ENCODE measurements around the gene DGAT2. TPM values are rescaled to one million over a fixed set of nuclear protein-coding genes. Genes with fewer than 3 reads are reported as not detected.
"Not testable (repeated sequence)": the region's sequence is repeated elsewhere in the genome, so short reads cannot be mapped to it uniquely, and the experiment has no call there.

The DGAT2 gene
- total and polyA plus RNA-seq, 5 donors from 2014 or later = 0.17 to 0.47 (median 0.42) TPM; not detected in 2

- Histone ChIP-seq H3K27me3 (ENCODE audit: control insufficient read depth, insufficient read depth, low read length) (peaks cover 18% of the 10 kb centered on the region), H3K4me3 (ENCODE audit: low read depth, low read length) (no peak overlapping the region), H3K4me1 (ENCODE audit: control insufficient read depth, insufficient read depth, low read length, poor library complexity, severe bottlenecking) (no peaks in the 10 kb centered on the region), H3K9me3 (ENCODE audit: control insufficient read depth in 2 of 2, low read length in 2 of 2) (no peaks in the 10 kb centered on the region), H3K27ac (ENCODE audit: insufficient read depth, low read length, poor library complexity, severe bottlenecking) (no peak overlapping the region), H3K36me3 (ENCODE audit: control insufficient read depth, insufficient read depth, low read length) (no peaks in the 10 kb centered on the region)
- ATAC-seq (ENCODE audit: low read depth in 2 of 2) (no peak), DNase-seq (no peak)
- Mint-ChIP-seq H3K27me3 (peaks cover 36% of the 10 kb centered on the region), H3K4me1 (no peaks in the 10 kb centered on the region), H3K9me3 (no peaks in the 10 kb centered on the region), H3K36me3 (no peaks in the 10 kb centered on the region), H3K27ac (no peak overlapping the region), H3K4me3 (no peak overlapping the region)
These were observed 27.9 kb upstream of the DGAT2 start for GRCh38 chr11:75740681-75741080.

- not testable (repeated sequence) for H3K4me3 Mint-ChIP-seq, DNase-seq, H3K27ac Mint-ChIP-seq
These were observed 25.4 kb upstream of the DGAT2 start for GRCh38 chr11:75743159-75743558.

GRCh38 chr11:75743711-75744563, 24.6 kb upstream of the DGAT2 start:
- H3K4me3 Mint-ChIP-seq = no peak overlapping the region
- no peaks in the 10 kb centered on the region for H3K36me3 ChIP-seq (ENCODE audit: control insufficient read depth, insufficient read depth, low read length)
- H3K36me3 Mint-ChIP-seq = no peaks in the 10 kb centered on the region
- no peaks in the 10 kb centered on the region for H3K4me1 ChIP-seq (ENCODE audit: control insufficient read depth, insufficient read depth, low read length, poor library complexity, severe bottlenecking)
- H3K27me3 Mint-ChIP-seq = peaks cover 43% of the 10 kb centered on the region
- no peak overlapping the region for H3K27ac Mint-ChIP-seq
- H3K9me3 Mint-ChIP-seq = peaks cover 0 to 5% (median 0%) of the 10 kb centered on the region in 7 donors
- no peaks in the 10 kb centered on the region for H3K9me3 ChIP-seq (ENCODE audit: control insufficient read depth in 2 of 2, low read length in 2 of 2)
- no peak overlapping the region for H3K4me3 ChIP-seq (ENCODE audit: low read depth, low read length)
- no peak for DNase-seq
- H3K27ac ChIP-seq (ENCODE audit: insufficient read depth, low read length, poor library complexity, severe bottlenecking) = no peak overlapping the region
- no peak for ATAC-seq (ENCODE audit: low read depth in 2 of 2)
- H3K27me3 ChIP-seq (ENCODE audit: control insufficient read depth, insufficient read depth, low read length) = peaks cover 18% of the 10 kb centered on the region
- peaks cover 0 to 5% (median under 1%) of the 10 kb centered on the region in 4 donors for H3K4me1 Mint-ChIP-seq

More at GRCh38 chr11:75743159-75743558, 25.4 kb upstream of the DGAT2 start:
- not testable (repeated sequence) for H3K4me1 Mint-ChIP-seq; H3K36me3 ChIP-seq (ENCODE audit: control insufficient read depth, insufficient read depth, low read length); H3K9me3 Mint-ChIP-seq; H3K4me3 ChIP-seq (ENCODE audit: low read depth, low read length); H3K27ac ChIP-seq (ENCODE audit: insufficient read depth, low read length, poor library complexity, severe bottlenecking); H3K9me3 ChIP-seq (ENCODE audit: control insufficient read depth in 2 of 2, low read length in 2 of 2); ATAC-seq (ENCODE audit: low read depth in 2 of 2); H3K4me1 ChIP-seq (ENCODE audit: control insufficient read depth, insufficient read depth, low read length, poor library complexity, severe bottlenecking); H3K36me3 Mint-ChIP-seq
- peaks cover 47% of the 10 kb centered on the region for H3K27me3 Mint-ChIP-seq
- peaks cover 18% of the 10 kb centered on the region for H3K27me3 ChIP-seq (ENCODE audit: control insufficient read depth, insufficient read depth, low read length)

GRCh38 chr11:75745807-75746206, 22.8 kb upstream of the DGAT2 start:
- H3K27ac ChIP-seq (ENCODE audit: insufficient read depth, low read length, poor library complexity, severe bottlenecking) = no peak overlapping the region
- H3K4me1 ChIP-seq (ENCODE audit: control insufficient read depth, insufficient read depth, low read length, poor library complexity, severe bottlenecking) = no peaks in the 10 kb centered on the region
- H3K9me3 Mint-ChIP-seq = peaks cover 0 to 5% (median 0%) of the 10 kb centered on the region in 7 donors
- no peaks in the 10 kb centered on the region for H3K36me3 Mint-ChIP-seq
- no peak for ATAC-seq (ENCODE audit: low read depth in 2 of 2)
- no peaks in the 10 kb centered on the region for H3K9me3 ChIP-seq (ENCODE audit: control insufficient read depth in 2 of 2, low read length in 2 of 2)
- peaks cover 13% of the 10 kb centered on the region for H3K27me3 ChIP-seq (ENCODE audit: control insufficient read depth, insufficient read depth, low read length)
- peaks cover 0 to 5% (median under 1%) of the 10 kb centered on the region in 4 donors for H3K4me1 Mint-ChIP-seq
- H3K27ac Mint-ChIP-seq = no peak overlapping the region
- no peak overlapping the region for H3K4me3 ChIP-seq (ENCODE audit: low read depth, low read length)
- peaks cover 36% of the 10 kb centered on the region for H3K27me3 Mint-ChIP-seq
- no peaks in the 10 kb centered on the region for H3K36me3 ChIP-seq (ENCODE audit: control insufficient read depth, insufficient read depth, low read length)
- H3K4me3 Mint-ChIP-seq = no peak overlapping the region
- DNase-seq = no peak

GRCh38 chr11:75748729-75749273, 19.8 kb upstream of the DGAT2 start:
- H3K4me1 Mint-ChIP-seq; H3K36me3 ChIP-seq (ENCODE audit: control insufficient read depth, insufficient read depth, low read length); H3K27ac Mint-ChIP-seq; H3K4me3 ChIP-seq (ENCODE audit: low read depth, low read length); DNase-seq; H3K36me3 Mint-ChIP-seq; H3K27ac ChIP-seq (ENCODE audit: insufficient read depth, low read length, poor library complexity, severe bottlenecking); H3K9me3 ChIP-seq (ENCODE audit: control insufficient read depth in 2 of 2, low read length in 2 of 2); H3K4me1 ChIP-seq (ENCODE audit: control insufficient read depth, insufficient read depth, low read length, poor library complexity, severe bottlenecking); H3K4me3 Mint-ChIP-seq; H3K9me3 Mint-ChIP-seq; H3K27me3 ChIP-seq (ENCODE audit: control insufficient read depth, insufficient read depth, low read length); ATAC-seq (ENCODE audit: low read depth in 2 of 2): not testable (repeated sequence)
- H3K27me3 Mint-ChIP-seq = peaks cover 28% of the 10 kb centered on the region

GRCh38 chr11:75754933-75755332, 13.6 kb upstream of the DGAT2 start:
- ATAC-seq (ENCODE audit: low read depth in 2 of 2); H3K4me3 Mint-ChIP-seq; H3K9me3 Mint-ChIP-seq; H3K27ac Mint-ChIP-seq; H3K4me1 ChIP-seq (ENCODE audit: control insufficient read depth, insufficient read depth, low read length, poor library complexity, severe bottlenecking); H3K9me3 ChIP-seq (ENCODE audit: control insufficient read depth in 2 of 2, low read length in 2 of 2); DNase-seq; H3K4me3 ChIP-seq (ENCODE audit: low read depth, low read length); H3K36me3 ChIP-seq (ENCODE audit: control insufficient read depth, insufficient read depth, low read length); H3K36me3 Mint-ChIP-seq; H3K27ac ChIP-seq (ENCODE audit: insufficient read depth, low read length, poor library complexity, severe bottlenecking); H3K4me1 Mint-ChIP-seq; H3K27me3 ChIP-seq (ENCODE audit: control insufficient read depth, insufficient read depth, low read length): not testable (repeated sequence)
- H3K27me3 Mint-ChIP-seq = peaks cover 18% of the 10 kb centered on the region

GRCh38 chr11:75757651-75758050, 10.9 kb upstream of the DGAT2 start:
- Histone ChIP-seq H3K4me1 (ENCODE audit: control insufficient read depth, insufficient read depth, low read length, poor library complexity, severe bottlenecking) (no peaks in the 10 kb centered on the region), H3K4me3 (ENCODE audit: low read depth, low read length) (no peak overlapping the region), H3K9me3 (ENCODE audit: control insufficient read depth in 2 of 2, low read length in 2 of 2) (no peaks in the 10 kb centered on the region), H3K27me3 (ENCODE audit: control insufficient read depth, insufficient read depth, low read length) (no peaks in the 10 kb centered on the region), H3K27ac (ENCODE audit: insufficient read depth, low read length, poor library complexity, severe bottlenecking) (no peak overlapping the region), H3K36me3 (ENCODE audit: control insufficient read depth, insufficient read depth, low read length) (no peaks in the 10 kb centered on the region)
- Mint-ChIP-seq H3K27ac (no peak overlapping the region), H3K4me1 (peaks cover 0 to 4% (median 0%) of the 10 kb centered on the region in 4 donors), H3K27me3 (peaks cover 24% of the 10 kb centered on the region), H3K9me3 (peaks cover 0 to 2% (median 0%) of the 10 kb centered on the region in 7 donors), H3K36me3 (no peaks in the 10 kb centered on the region), H3K4me3 (no peak overlapping the region)
- no peak for ATAC-seq (ENCODE audit: low read depth in 2 of 2)
- DNase-seq = no peak

- H3K4me3 ChIP-seq (ENCODE audit: low read depth, low read length) = no peak overlapping the region
- DNase-seq (no peak), ATAC-seq (ENCODE audit: low read depth in 2 of 2) (no peak)
- Mint-ChIP-seq H3K27ac (no peak overlapping the region), H3K4me1 (peaks cover 0 to 4% (median 0%) of the 10 kb centered on the region in 4 donors), H3K36me3 (no peaks in the 10 kb centered on the region), H3K27me3 (peaks cover 24% of the 10 kb centered on the region), H3K4me3 (no peak overlapping the region), H3K9me3 (peaks cover 0 to 2% (median 0%) of the 10 kb centered on the region in 7 donors)
- no peaks in the 10 kb centered on the region for H3K27me3 ChIP-seq (ENCODE audit: control insufficient read depth, insufficient read depth, low read length)
- H3K9me3 ChIP-seq (ENCODE audit: control insufficient read depth in 2 of 2, low read length in 2 of 2) = no peaks in the 10 kb centered on the region
- H3K27ac ChIP-seq (ENCODE audit: insufficient read depth, low read length, poor library complexity, severe bottlenecking) = no peak overlapping the region
- no peaks in the 10 kb centered on the region for H3K4me1 ChIP-seq (ENCODE audit: control insufficient read depth, insufficient read depth, low read length, poor library complexity, severe bottlenecking)
- H3K36me3 ChIP-seq (ENCODE audit: control insufficient read depth, insufficient read depth, low read length) = no peaks in the 10 kb centered on the region
These were observed 8.7 kb upstream of the DGAT2 start for GRCh38 chr11:75759832-75760231.

Data from CD4-positive, CD25-positive, alpha-beta regulatory T cell (primary cell).